Mesenchymal stem cell (in vitro differentiated cells and primary cell): Measurements from ENCODE around the gene TRIOBP.

Experiments
- DNase-seq: peaks from one replicate; pipeline ENCODE4 v3.0.0-alpha.2; 2013
- H2AFZ ChIP-seq: one replicate; pipeline ENCODE4 v1.6.1; 2013; ENCODE audit warnings: low read depth, mild to moderate bottlenecking, control low read depth, inconsistent platforms, low read length, moderate library complexity
- H2AK5ac ChIP-seq: 2 replicates; pipeline ENCODE4 v1.6.1; 2013; ENCODE audit warnings: low read length, moderate library complexity, mild to moderate bottlenecking, inconsistent platforms; ENCODE audit not compliant: severe bottlenecking
- H2BK120ac ChIP-seq: one replicate; pipeline ENCODE4 v1.6.1; 2013; ENCODE audit warnings: low read depth, mild to moderate bottlenecking, inconsistent platforms, low read length, moderate library complexity
- H2BK12ac ChIP-seq, 2 experiments: one replicate each; pipeline ENCODE4 v1.6.1; 2013; ENCODE audit warnings: inconsistent platforms in 2 of 2, low read length in 2 of 2, mild to moderate bottlenecking in 2 of 2, moderate library complexity in 2 of 2, control low read depth in 1 of 2
- H2BK15ac ChIP-seq: one replicate; pipeline ENCODE4 v1.6.1; 2013; ENCODE audit warnings: mild to moderate bottlenecking, low read depth, inconsistent platforms; ENCODE audit not compliant: poor library complexity, severe bottlenecking
- H2BK5ac ChIP-seq: 2 replicates; pipeline ENCODE4 v1.6.1; 2013; ENCODE audit warnings: low read depth, mild to moderate bottlenecking, low read length, control low read depth, inconsistent platforms; ENCODE audit not compliant: poor library complexity, severe bottlenecking
- H3K14ac ChIP-seq, 2 experiments: one replicate each; pipeline ENCODE4 v1.6.1; 2013; ENCODE audit warnings: inconsistent platforms in 2 of 2, low read length in 2 of 2, control low read depth in 1 of 2, mild to moderate bottlenecking in 1 of 2, moderate library complexity in 1 of 2
- H3K18ac ChIP-seq, 2 experiments: one replicate each; pipeline ENCODE4 v1.6.1; 2013; ENCODE audit warnings: inconsistent platforms in 2 of 2, low read length in 2 of 2, control low read depth in 1 of 2, low read depth in 1 of 2, mild to moderate bottlenecking in 1 of 2
- H3K23ac ChIP-seq, 2 experiments: one replicate each; pipeline ENCODE4 v1.6.1; 2013; ENCODE audit warnings: inconsistent platforms in 2 of 2, low read length in 2 of 2, mild to moderate bottlenecking in 2 of 2, moderate library complexity in 2 of 2, control low read depth in 1 of 2
- H3K27ac ChIP-seq: 2 replicates; pipeline ENCODE4 v1.5.1; 2013; ENCODE audit warnings: mild to moderate bottlenecking, moderate library complexity, low read length, control low read depth, inconsistent platforms; ENCODE audit not compliant: poor library complexity, severe bottlenecking
- H3K27me3 ChIP-seq, 2 experiments: 2 replicates each; pipeline versions ENCODE4 v1.6.1 to v1.7.0; 2013; ENCODE audit warnings: low read length in 2 of 2, mild to moderate bottlenecking in 2 of 2, moderate library complexity in 2 of 2, control low read depth in 1 of 2, inconsistent platforms in 1 of 2; ENCODE audit not compliant: control insufficient read depth in 1 of 2, insufficient read depth in 1 of 2
- H3K36me3 ChIP-seq, 2 experiments: 2 replicates each; pipeline versions ENCODE4 v1.6.1 to v1.7.0; 2013; ENCODE audit warnings: low read length in 2 of 2, control low read depth in 1 of 2, inconsistent platforms in 1 of 2, low read depth in 1 of 2, mild to moderate bottlenecking in 1 of 2; ENCODE audit not compliant: insufficient read depth in 2 of 2, control insufficient read depth in 1 of 2
- H3K4ac ChIP-seq, 2 experiments: one replicate each; pipeline ENCODE4 v1.6.1; 2013; ENCODE audit warnings: inconsistent platforms in 2 of 2, low read length in 2 of 2, mild to moderate bottlenecking in 2 of 2, moderate library complexity in 2 of 2, control low read depth in 1 of 2, low read depth in 1 of 2
- H3K4me1 ChIP-seq: 2 replicates; pipeline ENCODE4 v1.6.1; 2013; ENCODE audit warnings: low read depth, low read length, control low read depth; ENCODE audit not compliant: control insufficient read depth, insufficient read depth
- H3K4me2 ChIP-seq: 2 replicates; pipeline ENCODE4 v1.6.1; 2013; ENCODE audit warnings: low read length, mild to moderate bottlenecking, inconsistent platforms; ENCODE audit not compliant: poor library complexity, severe bottlenecking
- H3K4me3 ChIP-seq, 2 experiments: 2 replicates each; pipeline versions ENCODE4 v1.5.1 to v1.7.0; 2013; ENCODE audit warnings: low read length in 2 of 2, mild to moderate bottlenecking in 2 of 2, control low read depth in 1 of 2, low read depth in 1 of 2; ENCODE audit not compliant: insufficient read depth in 1 of 2
- H3K79me1 ChIP-seq: replicated peaks from 2 replicates; pipeline ENCODE4 v1.6.1; 2013; ENCODE audit warnings: mild to moderate bottlenecking, control low read depth, low read length, inconsistent platforms; ENCODE audit not compliant: poor library complexity, severe bottlenecking
- H3K9ac ChIP-seq: 2 replicates; pipeline ENCODE4 v1.7.0; 2013; ENCODE audit warnings: mild to moderate bottlenecking, low read length, moderate library complexity
- H3K9me3 ChIP-seq: 2 replicates; pipeline ENCODE4 v1.7.0; 2013; ENCODE audit warnings: mild to moderate bottlenecking, low read length; ENCODE audit not compliant: control insufficient read depth
- H4K8ac ChIP-seq: one replicate; pipeline ENCODE4 v1.6.1; 2013; ENCODE audit warnings: inconsistent platforms, mild to moderate bottlenecking, low read length, moderate library complexity
- H4K91ac ChIP-seq: one replicate; pipeline ENCODE4 v1.6.1; 2013; ENCODE audit warnings: mild to moderate bottlenecking, low read length, inconsistent platforms
- WGBS: methylation state at CpG from one replicate; pipeline ENCODE4 v1.1.7; 2013; ENCODE audit warnings: mixed read lengths; 5-methylcytosine and 5-hydroxymethylcytosine counted together

Gene TRIOBP

DNA sequence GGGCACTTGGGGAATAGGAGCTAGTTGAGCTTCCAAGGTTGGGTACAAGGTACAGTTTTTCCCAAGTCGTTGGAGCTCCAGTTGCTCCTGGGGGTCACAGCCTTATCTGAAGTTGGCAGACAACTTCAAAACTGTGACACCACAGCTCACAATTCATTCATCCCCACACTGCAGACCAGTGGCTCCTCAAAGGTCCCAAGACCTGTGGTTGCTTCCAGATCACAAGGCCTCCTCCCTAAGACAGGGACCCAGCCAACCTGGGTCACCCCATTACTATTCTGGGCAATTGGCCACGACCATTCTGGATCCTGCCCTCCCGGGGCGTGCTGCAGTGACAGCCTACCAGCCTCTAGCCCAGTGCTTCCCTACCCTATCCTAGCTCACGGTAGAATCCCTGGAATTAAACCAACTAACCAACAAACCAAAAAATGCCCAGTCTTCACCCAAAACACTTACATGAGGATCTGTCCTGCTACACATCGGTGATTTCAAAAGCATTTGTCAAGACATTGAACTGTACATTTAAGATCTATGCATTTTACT, 39.2 kb upstream of the TRIOBP start:
- 16% methylated on average over 5 of the region's 6 CpGs for WGBS
- no peak overlapping the region for H2BK120ac ChIP-seq
- no peak overlapping the region for H2BK15ac ChIP-seq
- H3K9me3 ChIP-seq = no peaks in the 10 kb centered on the region
- no peak overlapping the region for H3K23ac ChIP-seq
- H2BK12ac ChIP-seq = peak overlapping the region in 1 of 2 experiments; percentile 15
- H3K18ac ChIP-seq = no peak overlapping the region
- H3K36me3 ChIP-seq = peaks cover 7 to 39% of the 10 kb centered on the region in 2 experiments
- peak overlapping the region; percentile 10 for H2AK5ac ChIP-seq
- peak overlapping the region; percentile 36 for H3K27ac ChIP-seq
- H3K79me1 ChIP-seq = peaks cover 16% of the 10 kb centered on the region
- H2BK5ac ChIP-seq = no peak overlapping the region
- no peaks in the 10 kb centered on the region for H3K27me3 ChIP-seq
- no peak overlapping the region for H2AFZ ChIP-seq
- peak overlapping the region; percentile 11 for H4K91ac ChIP-seq
- H3K9ac ChIP-seq = peak overlapping the region; percentile 86
- no peak for DNase-seq
- H4K8ac ChIP-seq = peak overlapping the region; percentile 83
- peaks cover 28% of the 10 kb centered on the region for H3K4me1 ChIP-seq
- peak overlapping the region in 1 of 2 experiments; percentile 47 for H3K4ac ChIP-seq
- H3K14ac ChIP-seq = no peak overlapping the region
- H3K4me2 ChIP-seq = peak overlapping the region; percentile 61
- H3K4me3 ChIP-seq = peak overlapping the region in 1 of 2 experiments; percentile 83

DNA sequence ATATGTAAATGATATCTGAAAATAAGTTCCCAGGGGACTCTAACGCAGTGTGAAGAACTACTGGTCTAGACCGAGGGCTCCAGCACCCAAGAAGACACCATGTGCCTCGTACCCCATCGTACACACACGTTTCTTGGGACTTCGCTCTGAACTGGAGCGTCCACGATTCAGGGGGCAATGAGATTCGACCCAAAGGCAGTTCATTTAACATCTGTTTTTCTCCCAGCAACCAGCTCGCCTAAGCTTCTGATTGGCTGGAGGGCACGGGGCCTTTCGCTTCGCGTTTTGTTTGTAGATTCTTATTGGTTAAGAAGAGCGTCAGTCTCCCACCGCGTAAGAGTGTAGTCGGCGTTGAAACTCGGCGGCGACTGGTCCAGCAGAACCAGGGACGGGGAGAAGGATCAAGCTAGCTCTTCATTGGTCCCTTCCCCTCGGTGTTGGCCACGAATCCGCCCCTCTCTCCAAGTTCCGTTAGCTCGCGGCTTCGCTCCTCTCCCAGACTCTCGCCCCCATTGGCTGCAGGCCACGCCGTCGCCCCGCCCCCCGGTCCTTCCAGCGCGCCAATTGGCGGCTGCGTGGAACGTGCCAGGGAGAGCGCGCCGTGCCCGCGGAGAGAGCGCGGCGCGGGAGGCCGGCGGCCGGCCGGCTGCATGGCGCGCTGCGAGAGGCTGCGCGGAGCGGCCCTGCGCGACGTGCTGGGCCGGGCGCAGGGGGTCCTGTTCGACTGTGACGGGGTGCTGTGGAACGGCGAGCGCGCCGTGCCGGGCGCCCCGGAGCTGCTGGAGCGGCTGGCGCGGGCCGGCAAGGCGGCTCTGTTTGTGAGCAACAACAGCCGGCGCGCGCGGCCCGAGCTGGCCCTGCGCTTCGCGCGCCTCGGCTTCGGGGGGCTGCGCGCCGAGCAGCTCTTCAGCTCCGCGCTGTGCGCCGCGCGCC, 38.4 kb upstream of the TRIOBP start, which contains the start of gene PDXP:
TSS of gene PDXP (plus strand) at position 591 of the 933 bp plus-strand sequence. CDS start at position 651, 60 bp downstream.
- Histone ChIP-seq H3K4ac (peak within 1 kb of the TSS; percentile 35 to 55), H2BK120ac (no peak within 1 kb of the TSS), H3K23ac (peak within 1 kb of the TSS in 1 of 2 experiments; percentile 95), H2BK12ac (peak within 1 kb of the TSS in 1 of 2 experiments; percentile 70), H3K4me3 (peak within 1 kb of the TSS; percentile 79 to 91), H3K36me3 (peaks cover 2 to 32% of the 10 kb centered on the region in 2 experiments), H2AK5ac (peak within 1 kb of the TSS; percentile 10), H3K9ac (peak within 1 kb of the TSS; percentile 86), H3K27me3 (no peaks in the 10 kb centered on the region), H3K18ac (peak within 1 kb of the TSS; percentile 9 to 79), H3K9me3 (no peaks in the 10 kb centered on the region), H4K8ac (peak within 1 kb of the TSS; percentile 83), H2BK5ac (no peak within 1 kb of the TSS), H4K91ac (peak within 1 kb of the TSS; percentile 11), H2BK15ac (no peak within 1 kb of the TSS), H3K4me1 (peaks cover 28% of the 10 kb centered on the region), H2AFZ (peak within 1 kb of the TSS; percentile 61), H3K27ac (peak within 1 kb of the TSS; percentile 36), H3K79me1 (peaks cover 16% of the 10 kb centered on the region), H3K14ac (peak within 1 kb of the TSS in 1 of 2 experiments; percentile 79), H3K4me2 (peak within 1 kb of the TSS; percentile 89)
- WGBS = 1% methylated on average over 83 of the region's 101 CpGs
- peak; percentile 100 for DNase-seq

DNA sequence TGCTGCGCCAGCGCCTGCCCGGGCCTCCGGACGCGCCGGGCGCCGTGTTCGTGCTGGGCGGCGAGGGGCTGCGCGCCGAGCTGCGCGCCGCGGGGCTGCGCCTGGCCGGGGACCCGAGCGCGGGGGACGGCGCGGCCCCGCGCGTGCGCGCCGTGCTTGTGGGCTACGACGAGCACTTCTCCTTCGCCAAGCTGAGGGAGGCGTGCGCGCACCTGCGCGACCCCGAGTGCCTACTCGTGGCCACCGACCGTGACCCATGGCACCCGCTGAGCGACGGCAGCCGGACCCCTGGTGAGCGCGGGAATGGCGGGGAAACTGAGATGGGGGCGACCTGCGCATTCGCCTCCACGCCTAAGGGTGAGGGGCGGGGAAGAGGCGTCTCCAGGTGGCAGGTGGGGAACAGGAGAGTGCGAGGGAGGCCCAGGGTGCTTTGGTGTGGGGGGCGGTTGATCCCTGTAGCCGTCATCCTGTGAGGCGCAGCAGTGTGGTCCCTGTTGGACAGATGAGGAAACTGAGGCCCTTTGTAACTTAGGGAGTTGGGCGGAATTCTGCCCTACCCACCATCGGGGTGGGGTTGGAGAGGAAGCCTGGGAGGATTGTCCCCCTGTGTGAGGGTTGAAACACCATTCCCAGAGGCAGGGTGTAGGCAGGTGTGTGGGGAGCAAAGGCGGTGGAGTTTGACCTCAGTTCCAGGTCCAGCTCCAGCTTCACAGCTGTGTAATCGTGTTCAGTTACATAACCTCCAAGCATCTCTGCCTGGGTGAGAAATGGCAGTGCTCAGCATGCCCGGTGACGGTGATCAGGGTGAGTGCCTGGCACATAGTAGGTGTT, 37.6 kb upstream of the TRIOBP start:
- 7% methylated on average over 43 of the region's 68 CpGs for WGBS
- H3K18ac ChIP-seq = peak overlapping the region; percentile 9 to 79
- peak overlapping the region; percentile 61 for H2AFZ ChIP-seq
- H3K79me1 ChIP-seq = peaks cover 16% of the 10 kb centered on the region
- H3K27ac ChIP-seq = no peak overlapping the region
- H4K8ac ChIP-seq = peak overlapping the region; percentile 5
- H4K91ac ChIP-seq = no peak overlapping the region
- H3K4me2 ChIP-seq = peak overlapping the region; percentile 89
- peak overlapping the region in 1 of 2 experiments; percentile 53 for H3K14ac ChIP-seq
- H3K9ac ChIP-seq = peak overlapping the region; percentile 80
- H2AK5ac ChIP-seq = no peak overlapping the region
- peak overlapping the region in 1 of 2 experiments; percentile 95 for H3K23ac ChIP-seq
- H2BK5ac ChIP-seq = no peak overlapping the region
- H2BK120ac ChIP-seq = no peak overlapping the region
- H3K36me3 ChIP-seq = peaks cover 0 to 23% of the 10 kb centered on the region in 2 experiments
- peaks cover 29% of the 10 kb centered on the region for H3K4me1 ChIP-seq
- peak overlapping the region; percentile 79 to 91 for H3K4me3 ChIP-seq
- H3K4ac ChIP-seq = peak overlapping the region; percentile 35 to 55
- H2BK12ac ChIP-seq = peak overlapping the region in 1 of 2 experiments; percentile 70
- DNase-seq = no peak
- no peaks in the 10 kb centered on the region for H3K9me3 ChIP-seq
- H2BK15ac ChIP-seq = no peak overlapping the region
- no peaks in the 10 kb centered on the region for H3K27me3 ChIP-seq
